Hematopoietic multipotent progenitor cell treated with erythropoietin and hydrocortisone succinate and interleukin-3 and kit ligand, for 17 days (in vitro differentiated cells): Measurements from ENCODE around the gene RIN3.

Source experiments
- DNase-seq: peaks from one replicate; pipeline ENCODE4 v3.0.0-alpha.2; 2015; ENCODE audit warnings: low spot score

RIN3 gene

DNA sequence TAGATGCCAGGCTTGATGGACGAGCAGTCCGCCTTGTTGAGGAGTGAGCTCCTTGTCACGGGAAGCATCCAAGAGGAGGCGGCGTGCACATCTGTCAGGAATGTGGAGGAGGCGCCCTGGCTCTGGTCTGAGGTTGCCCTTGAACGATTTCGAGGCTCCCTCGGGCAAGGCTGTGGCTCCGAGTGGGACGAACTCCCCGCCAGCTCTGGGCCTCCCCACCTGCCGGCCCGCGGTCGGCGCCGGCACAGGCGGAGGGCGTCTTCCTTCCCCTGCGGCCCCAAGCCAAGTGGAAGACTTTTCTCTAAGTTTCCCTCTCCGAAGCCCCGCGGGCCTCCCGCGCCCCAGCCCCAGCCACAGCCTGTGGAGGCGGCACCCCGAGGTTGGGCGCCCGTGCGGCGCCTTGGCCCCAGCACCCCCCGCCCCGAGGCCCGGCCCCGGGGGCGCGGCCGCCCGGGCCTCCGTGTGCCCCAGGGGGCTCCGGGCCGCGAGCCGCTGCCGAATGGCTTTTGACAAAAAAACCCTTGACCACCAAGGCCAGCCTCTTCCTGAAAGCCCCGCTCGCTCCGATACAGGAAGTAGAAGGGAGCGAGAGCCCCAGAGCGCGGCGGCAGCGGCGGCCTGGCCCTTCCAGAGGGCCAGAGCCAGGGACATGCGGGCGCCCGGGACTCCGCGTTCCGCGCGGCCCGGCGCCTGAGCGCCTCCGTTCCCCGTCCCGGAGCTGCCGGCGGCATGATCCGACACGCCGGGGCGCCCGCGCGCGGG lies at the start of gene RIN3:
Gene RIN3 (plus strand): TSS at position 578 of the 762 bp plus-strand sequence. CDS start 152 bp downstream, at position 730.
- no peak for DNase-seq

DNA sequence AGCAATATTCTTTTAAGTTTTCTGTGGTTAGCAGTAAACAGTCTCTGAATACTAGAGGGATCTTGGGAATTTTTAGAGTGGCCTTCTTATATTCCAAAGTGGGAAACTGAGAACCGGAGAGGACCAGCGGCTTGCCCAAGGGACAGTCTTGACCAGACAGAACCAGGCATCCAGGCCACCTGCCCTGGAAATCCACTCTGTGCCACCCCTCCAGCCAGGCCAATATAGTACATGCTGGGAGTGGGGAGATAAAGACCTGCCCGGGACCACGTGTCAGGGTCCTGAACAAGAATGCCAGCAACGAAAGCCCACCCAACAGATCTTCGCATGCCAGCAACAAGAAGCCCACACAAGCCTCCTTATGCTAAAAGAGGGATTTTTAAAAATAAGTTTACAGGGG lies 49.4 kb upstream of the RIN3 start:
- DNase-seq, result no peak

- DNase-seq, result no peak
These were observed 48.9 kb upstream of the RIN3 start for GRCh38 chr14:92464716-92465115.

GRCh38 chr14:92465353-92466055 lies 48.1 kb upstream of the RIN3 start:
- DNase-seq, result no peak

DNA sequence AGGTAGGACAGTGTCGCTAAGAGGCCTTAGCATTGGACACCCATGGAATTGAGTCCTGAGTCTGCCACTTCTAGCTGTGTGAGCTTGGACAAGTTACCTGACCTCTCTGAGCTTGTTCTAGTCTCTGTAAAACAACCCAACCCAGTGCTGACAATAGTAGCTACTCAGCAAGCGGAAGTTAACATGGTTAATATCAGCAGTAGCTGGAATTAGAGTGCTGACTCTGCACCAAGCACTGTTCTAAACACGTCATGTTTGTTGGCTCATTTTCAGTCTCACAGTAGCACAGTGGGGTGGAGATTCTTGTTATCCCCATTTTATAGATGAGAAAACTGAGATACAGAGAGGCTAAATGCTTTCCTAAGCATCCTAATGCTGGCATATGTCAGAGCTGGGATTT lies 47.5 kb upstream of the RIN3 start:
- DNase-seq, result no peak

DNA sequence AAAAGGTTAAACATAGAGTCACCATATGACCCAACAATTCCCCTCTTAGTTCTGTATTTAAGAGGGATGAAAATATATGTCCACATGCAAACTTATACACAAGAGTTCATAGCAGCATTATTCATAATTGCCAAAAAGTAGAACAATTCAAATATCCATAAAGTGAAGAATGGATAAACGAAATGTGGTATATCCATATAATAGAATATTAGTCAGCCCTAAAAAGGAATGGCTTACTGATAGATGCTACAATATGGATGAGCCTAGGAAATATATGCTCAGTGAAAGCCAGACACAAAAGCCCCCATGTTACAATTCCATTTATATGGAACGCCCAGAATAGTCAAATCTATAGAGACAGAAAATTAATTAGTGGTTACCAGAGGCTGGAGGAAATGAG lies 44.1 kb upstream of the RIN3 start:
- DNase-seq, result no peak

- no peak for DNase-seq
These were observed 43.4 kb upstream of the RIN3 start for GRCh38 chr14:92470215-92470614.

GRCh38 chr14:92470811-92471210 lies 42.8 kb upstream of the RIN3 start:
- no peak for DNase-seq

DNA sequence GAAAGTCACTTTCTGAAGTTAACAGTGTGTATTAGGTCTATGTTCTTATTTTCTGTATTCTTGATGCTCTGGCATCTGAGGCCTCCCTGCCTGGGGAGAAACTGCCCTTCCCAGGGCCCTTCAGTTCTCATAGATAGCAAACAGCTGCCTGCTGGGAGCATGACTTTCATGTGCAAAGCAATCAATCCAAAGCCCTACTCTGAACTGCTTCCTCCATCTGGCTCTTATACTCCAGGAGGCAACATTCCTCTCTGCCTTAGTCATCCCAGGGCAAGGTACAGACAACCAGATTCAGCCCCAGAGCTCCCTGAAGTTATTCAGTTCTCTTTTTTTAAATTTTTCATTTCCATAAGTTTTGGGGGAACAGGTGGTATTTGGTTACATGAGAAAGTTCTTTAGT lies 41.7 kb upstream of the RIN3 start:
- no peak for DNase-seq

GRCh38 chr14:92472860-92473259 lies 40.7 kb upstream of the RIN3 start:
- no peak for DNase-seq

GRCh38 chr14:92473261-92473968 lies 40.2 kb upstream of the RIN3 start:
- no peak for DNase-seq

GRCh38 chr14:92473969-92474535 lies 39.5 kb upstream of the RIN3 start:
- DNase-seq, result no peak

GRCh38 chr14:92475037-92475436 lies 38.5 kb upstream of the RIN3 start:
- DNase-seq, result no peak

DNA sequence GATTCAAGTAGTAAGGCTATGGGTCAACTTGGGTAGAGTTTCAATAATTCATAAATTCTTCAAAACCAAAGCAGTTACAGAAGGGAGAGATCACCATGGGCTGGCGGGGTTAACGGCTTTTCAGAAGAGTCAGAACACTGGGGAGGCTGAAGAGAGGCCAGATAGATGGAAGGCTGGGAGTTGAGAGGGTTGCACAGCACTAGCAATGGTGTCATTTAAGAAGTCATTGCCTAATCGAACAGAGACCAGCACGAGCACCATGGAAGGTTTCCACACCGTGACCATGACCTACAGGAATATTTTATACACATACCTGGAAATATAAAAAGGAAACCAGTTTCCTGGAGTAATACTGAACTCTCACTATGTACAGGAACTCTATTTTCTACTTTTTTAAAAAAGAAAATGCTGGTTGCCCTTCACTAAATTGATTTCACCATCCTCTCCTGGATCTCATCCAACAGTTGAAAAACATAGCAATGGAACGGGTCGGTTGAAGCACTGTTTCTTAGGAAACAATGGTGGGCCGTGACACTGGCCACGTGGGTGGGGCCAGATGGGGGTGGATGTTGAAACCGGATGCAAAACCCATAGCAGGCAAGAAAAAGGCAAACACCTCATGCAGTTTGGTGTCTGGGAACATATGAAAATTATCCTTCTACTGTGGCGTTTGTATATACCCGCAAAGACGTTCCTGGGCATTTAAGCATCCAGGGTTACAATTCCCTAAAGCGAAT lies 38.0 kb upstream of the RIN3 start:
- DNase-seq, result no peak

- DNase-seq, result no peak
These were observed 32.7 kb upstream of the RIN3 start for GRCh38 chr14:92480856-92481255.

- no peak for DNase-seq
These were observed 32.2 kb upstream of the RIN3 start for GRCh38 chr14:92481386-92481785.

DNA sequence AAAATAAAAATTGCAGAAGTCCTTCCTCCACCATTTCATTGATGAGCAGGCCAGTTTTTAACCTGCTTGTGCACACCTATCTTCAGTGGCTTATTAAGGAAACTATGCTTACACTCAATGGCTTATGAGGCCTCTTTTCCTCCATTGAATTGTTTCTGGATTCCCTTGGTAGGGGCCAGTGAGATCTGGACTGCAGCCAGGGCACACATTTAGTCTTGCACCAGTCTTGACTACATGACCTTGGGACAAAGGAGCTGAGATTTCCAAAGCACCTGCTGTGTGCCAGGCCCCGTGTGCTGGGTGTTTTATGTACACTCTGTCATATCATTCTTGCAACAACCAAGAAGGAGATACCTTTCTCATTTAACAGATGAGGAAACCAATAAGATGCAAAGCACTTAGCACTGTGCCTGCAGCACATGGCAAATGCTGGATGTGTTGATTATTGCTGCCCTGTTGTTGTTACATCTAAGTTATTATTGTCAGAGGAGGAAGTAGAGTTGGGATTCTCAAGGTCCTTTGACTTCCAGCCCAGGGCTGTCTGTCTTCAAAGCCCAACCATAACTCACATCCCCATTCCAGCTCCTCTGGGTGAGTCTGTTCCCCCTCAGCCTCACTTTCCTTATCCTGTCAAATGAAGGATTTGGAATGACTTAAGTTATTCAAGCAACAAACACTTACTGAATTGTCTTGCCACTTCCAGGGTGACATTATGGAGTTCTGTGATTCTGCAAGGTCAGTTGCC lies 31.6 kb upstream of the RIN3 start:
- DNase-seq, result no peak

- DNase-seq, result no peak
These were observed 30.8 kb upstream of the RIN3 start for GRCh38 chr14:92482621-92483319.

GRCh38 chr14:92484132-92484823 lies 29.3 kb upstream of the RIN3 start:
- no peak for DNase-seq

DNA sequence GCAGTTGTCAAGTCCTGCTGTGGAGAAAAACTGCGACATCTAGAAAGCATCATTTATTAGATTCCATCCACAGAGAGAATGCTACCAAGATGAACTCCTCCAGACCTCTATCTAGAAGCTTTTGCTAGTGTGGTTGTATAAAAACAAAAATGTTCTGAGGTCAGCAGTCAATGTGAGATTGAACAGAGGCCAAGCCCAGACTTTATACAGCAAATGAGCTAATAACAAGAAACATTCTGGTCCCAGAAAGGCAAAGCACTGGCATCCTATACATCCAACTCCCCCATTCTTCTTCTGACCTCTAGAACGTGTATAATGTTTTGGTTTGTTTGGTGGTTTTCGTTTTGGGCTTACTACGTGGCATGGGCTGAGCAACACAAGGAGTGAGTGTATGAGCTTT lies 26.7 kb upstream of the RIN3 start:
- DNase-seq, result no peak
